Neural crest cell (in vitro differentiated cells): Measurements from ENCODE around the gene FANCE. TPM values are rescaled to one million over a fixed set of nuclear protein-coding genes. Genes with fewer than 3 reads are reported as not detected.

Experiments
- DNase-seq: peaks from one replicate; pipeline ENCODE4 v3.0.0; 2021; ENCODE audit warnings: low read depth, mixed read lengths, low spot score
- H3K27ac Mint-ChIP-seq: one replicate; pipeline ENCODE4 v1.8.0; 2021; ENCODE audit warnings: mild to moderate bottlenecking, mixed read lengths; ENCODE audit not compliant: unreplicated experiment
- H3K27me3 Mint-ChIP-seq: 2 replicates; pipeline ENCODE4 v1.8.0; 2021; ENCODE audit warnings: low read depth, mild to moderate bottlenecking, mixed read lengths
- H3K36me3 Mint-ChIP-seq: 2 replicates; pipeline ENCODE4 v1.8.0; 2021; ENCODE audit warnings: low read depth, mild to moderate bottlenecking, mixed read lengths
- H3K4me1 Mint-ChIP-seq: 2 replicates; pipeline ENCODE4 v1.8.0; 2021; ENCODE audit warnings: mixed read lengths
- H3K4me3 Mint-ChIP-seq: one replicate; pipeline ENCODE4 v1.8.0; 2021; ENCODE audit warnings: mild to moderate bottlenecking, mixed read lengths
- H3K9me3 Mint-ChIP-seq: 2 replicates; pipeline ENCODE4 v1.8.0; 2021; ENCODE audit warnings: mixed read lengths
- CTCF ChIP-seq: fragments of 200-600 bp; sonication (generic); conservative IDR thresholded peaks from 2 replicates; pipeline ENCODE4 v1.5.0; 2021; ENCODE audit warnings: antibody characterized with exemption, mild to moderate bottlenecking
- total RNA-seq: library from RNA; stranded (reverse); gene quantifications from 2 replicates; pipeline ENCODE4 v1.2.1, GENCODE V29; 2021

FANCE gene
- total RNA-seq, 1 donor from 2014 or later = 20.4 TPM

GRCh38 chr6:35468980-35469750 lies 17.0 kb downstream of the FANCE start:
- Mint-ChIP-seq H3K27me3 (peaks cover 14% of the 10 kb centered on the region), H3K4me3 (peak overlapping the region; percentile 98), H3K9me3 (no peaks in the 10 kb centered on the region), H3K27ac (peak overlapping the region; percentile 99), H3K4me1 (peaks cover 43% of the 10 kb centered on the region), H3K36me3 (peaks cover 31% of the 10 kb centered on the region)
- no peak for DNase-seq
- no peak for TF ChIP-seq CTCF

DNA sequence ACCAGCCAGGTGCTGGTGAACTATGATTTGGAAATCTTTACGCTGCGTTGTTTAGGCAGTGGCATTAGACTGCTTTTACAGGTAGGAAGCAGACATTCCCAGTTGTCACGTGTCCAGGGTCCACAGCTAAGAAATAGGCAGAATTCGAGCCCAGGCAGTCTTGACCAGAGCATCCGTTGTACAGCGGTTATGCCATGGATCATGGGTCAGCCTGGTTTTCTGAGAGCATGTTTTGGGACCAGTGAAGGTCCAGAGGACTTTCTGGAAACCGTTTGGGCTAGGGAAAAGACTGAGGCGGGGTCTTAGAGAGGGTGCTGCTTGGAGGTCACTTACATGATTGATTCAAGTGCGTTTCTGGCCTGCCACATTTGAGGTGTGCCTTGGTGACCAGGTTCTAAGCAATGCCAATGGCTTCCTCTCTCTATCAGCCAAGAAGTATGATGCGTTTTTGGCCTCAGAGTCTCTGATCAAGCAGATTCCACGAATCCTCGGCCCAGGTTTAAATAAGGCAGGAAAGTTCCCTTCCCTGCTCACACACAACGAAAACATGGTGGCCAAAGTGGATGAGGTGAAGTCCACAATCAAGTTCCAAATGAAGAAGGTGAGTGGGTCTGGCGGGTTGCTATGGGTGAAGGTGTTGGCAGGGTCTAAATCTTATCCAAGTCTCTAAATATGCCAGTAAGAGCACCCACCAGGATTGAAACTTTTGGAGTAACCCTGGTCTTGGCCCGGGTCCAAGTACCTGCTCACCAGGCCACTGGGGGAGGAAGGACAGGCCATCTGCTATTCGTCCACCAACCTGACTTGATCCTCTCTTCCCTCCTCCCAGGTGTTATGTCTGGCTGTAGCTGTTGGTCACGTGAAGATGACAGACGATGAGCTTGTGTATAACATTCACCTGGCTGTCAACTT lies 17.9 kb downstream of the FANCE start:
- H3K27ac Mint-ChIP-seq = peak overlapping the region; percentile 96
- DNase-seq = no peak
- H3K4me1 Mint-ChIP-seq = peaks cover 43% of the 10 kb centered on the region
- H3K36me3 Mint-ChIP-seq = peaks cover 31% of the 10 kb centered on the region
- no peak for TF ChIP-seq CTCF
- H3K9me3 Mint-ChIP-seq = no peaks in the 10 kb centered on the region
- peak overlapping the region; percentile 98 for H3K4me3 Mint-ChIP-seq
- peaks cover 14% of the 10 kb centered on the region for H3K27me3 Mint-ChIP-seq

DNA sequence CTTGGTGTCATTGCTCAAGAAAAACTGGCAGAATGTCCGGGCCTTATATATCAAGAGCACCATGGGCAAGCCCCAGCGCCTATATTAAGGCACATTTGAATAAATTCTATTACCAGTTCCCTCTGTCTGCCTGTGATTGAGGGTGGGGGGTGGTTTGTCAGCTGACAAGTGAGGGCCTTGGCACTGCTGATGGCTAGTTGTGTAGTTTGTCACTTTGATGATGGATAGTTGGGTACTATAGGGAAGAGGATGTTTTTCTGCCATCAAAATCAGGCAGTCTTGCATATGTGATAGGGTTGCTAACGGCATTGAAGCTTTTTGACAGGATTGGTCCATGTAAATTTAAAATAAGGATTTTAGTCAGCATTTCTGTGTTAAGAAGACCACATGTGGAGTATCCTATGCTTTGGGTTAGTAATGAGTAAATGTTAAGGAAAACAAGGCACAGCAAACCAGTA lies 18.6 kb downstream of the FANCE start:
- no peak for DNase-seq

GRCh38 chr6:35471836-35472345 lies 19.8 kb downstream of the FANCE start:
- Mint-ChIP-seq H3K4me3 (peak overlapping the region; percentile 98), H3K4me1 (peaks cover 49% of the 10 kb centered on the region), H3K27me3 (peaks cover 21% of the 10 kb centered on the region), H3K9me3 (no peaks in the 10 kb centered on the region), H3K36me3 (peaks cover 27% of the 10 kb centered on the region), H3K27ac (no peak overlapping the region)
- DNase-seq = no peak
- TF ChIP-seq CTCF = no peak

More for the DNA sequence above, 18.6 kb downstream of the FANCE start:
- Mint-ChIP-seq H3K4me1 (peaks cover 43% of the 10 kb centered on the region), H3K27ac (no peak overlapping the region), H3K9me3 (no peaks in the 10 kb centered on the region), H3K27me3 (peaks cover 18% of the 10 kb centered on the region), H3K4me3 (peak overlapping the region; percentile 98), H3K36me3 (peaks cover 27% of the 10 kb centered on the region)
- TF ChIP-seq CTCF = no peak

DNA sequence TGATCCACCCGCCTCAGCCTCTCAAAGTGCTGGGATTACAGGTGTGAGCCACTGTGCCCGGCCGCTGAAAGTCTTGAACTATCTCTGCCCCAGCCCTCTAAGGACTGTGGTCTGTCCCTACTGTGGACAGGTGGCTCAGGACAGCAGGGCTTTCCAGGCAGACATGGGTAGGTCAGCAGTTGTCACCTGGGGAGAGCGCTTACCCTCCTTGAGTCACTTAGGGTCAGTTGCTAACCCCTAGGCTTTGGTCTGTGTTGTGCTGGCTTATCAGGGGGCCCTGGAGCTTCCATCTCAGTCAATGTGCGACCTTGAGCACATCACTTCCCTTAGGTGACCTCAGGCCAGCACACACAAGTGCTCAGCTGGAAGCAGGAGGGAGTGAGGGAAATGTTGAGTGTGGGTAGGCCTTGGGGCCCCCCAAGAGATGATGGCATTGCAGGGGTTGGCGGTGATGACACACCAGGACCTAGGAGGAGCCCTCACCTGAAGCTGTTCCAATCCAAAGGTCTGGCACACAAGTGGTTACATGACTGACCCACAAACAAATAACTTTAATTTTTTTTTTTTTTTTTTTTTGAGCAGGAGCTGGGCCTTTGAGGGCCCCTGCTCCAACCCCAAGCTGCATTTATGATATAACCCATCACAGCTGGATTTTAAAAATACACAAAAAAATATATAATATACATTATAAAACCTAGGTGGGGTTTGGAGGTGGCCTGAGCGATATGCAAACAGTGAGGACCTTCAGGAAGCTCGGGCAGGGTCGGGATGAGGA lies 21.1 kb downstream of the FANCE start:
- Mint-ChIP-seq H3K4me3 (peak overlapping the region; percentile 79), H3K36me3 (peaks cover 23% of the 10 kb centered on the region), H3K4me1 (peaks cover 49% of the 10 kb centered on the region), H3K9me3 (no peaks in the 10 kb centered on the region), H3K27me3 (peaks cover 15% of the 10 kb centered on the region), H3K27ac (no peak overlapping the region)
- DNase-seq = no peak
- TF ChIP-seq CTCF = no peak
